Left lung (tissue), 10 donors: Measurements from ENCODE around the gene IL17B. TPM values are rescaled to one million over a fixed set of nuclear protein-coding genes. Genes with fewer than 3 reads are reported as not detected.

Experiments
- ATAC-seq: fragments of 200-7000 bp; cut with Tn5 transposase; one replicate; pipeline ENCODE4 v1.9.1; 2020; ENCODE audit warnings: moderate library complexity
- DNase-seq, 4 donors: peaks; one replicate each; pipeline ENCODE4 v3.0.0-alpha.2; 2013 to 2020
- H3K27ac ChIP-seq, 2 donors: fragments of 200-600 bp; sonication (generic) in 1 of 2; one replicate each; pipeline versions ENCODE4 v1.5.0 to v1.8.0; 2020 to 2021
- H3K27me3 ChIP-seq, 2 donors: fragments of 200-600 bp; sonication (generic) in 1 of 2; one replicate each; pipeline versions ENCODE4 v1.5.0 to v1.8.0; 2020 to 2021
- H3K36me3 ChIP-seq, 2 donors: fragments of 200-600 bp; sonication (generic) in 1 of 2; one replicate each; pipeline versions ENCODE4 v1.5.0 to v1.8.0; 2020 to 2021
- H3K4me1 ChIP-seq, 2 donors: fragments of 200-600 bp; one replicate each; pipeline ENCODE4 v1.8.0; 2021
- H3K4me3 ChIP-seq, 2 donors: fragments of 200-600 bp; sonication (generic) in 1 of 2; one replicate each; pipeline versions ENCODE4 v1.5.0 to v1.8.0; 2020 to 2021; ENCODE audit warnings: mild to moderate bottlenecking in 1 of 2
- H3K9me3 ChIP-seq, 2 donors: fragments of 200-600 bp; sonication (generic) in 1 of 2; one replicate each; pipeline versions ENCODE4 v1.5.0 to v1.8.0; 2020 to 2021
- intact Hi-C, 2 donors: fragments of 100-400 bp; cut with DNase I; formaldehyde crosslinking; loops; one replicate each; pipeline versions ENCODE4 v1.11.2 to v1.14.2; 2022
- polyA plus RNA-seq, 6 donors: library from polyadenylated mRNA; unstranded; fragments of 120-200 nt; gene quantifications; one replicate each; pipeline ENCODE4 v1.2.1, GENCODE V29; 2013; ENCODE audit not compliant: insufficient read length in 6 of 6
- total RNA-seq, 2 donors: library from RNA; stranded (reverse); fragmentation: NEBNext Ultra II Directional; extraction: Animal tissue kit (Norgen Biotek cat#: 25700); gene quantifications; one replicate each; pipeline ENCODE4 v1.2.1, GENCODE V29; 2021
- TF ChIP-seq, protein P1 (sequence below), 2 donors: fragments of 200-600 bp; sonication (generic) in 1 of 2; IDR thresholded peaks; one replicate each; pipeline versions ENCODE4 v1.5.0 to v1.8.0; 2021; ENCODE audit warnings: antibody characterized with exemption in 2 of 2
- donor health status: DM: no; HTN: yes; CAD: no.
- donor health status: DM: no; HTN: no; CAD: no.

IL17B gene
- total and polyA plus RNA-seq, 8 donors = 0.42 to 1.9 (median 1.4) TPM; not detected in 1

GRCh38 chr5:149372932-149373331 lies 6.2 kb downstream of the IL17B start:
- peaks cover 0 to 8% of the 10 kb centered on the region in 2 donors for H3K4me1 ChIP-seq
- H3K9me3 ChIP-seq = no peaks in the 10 kb centered on the region
- TF ChIP-seq, protein P1, sequence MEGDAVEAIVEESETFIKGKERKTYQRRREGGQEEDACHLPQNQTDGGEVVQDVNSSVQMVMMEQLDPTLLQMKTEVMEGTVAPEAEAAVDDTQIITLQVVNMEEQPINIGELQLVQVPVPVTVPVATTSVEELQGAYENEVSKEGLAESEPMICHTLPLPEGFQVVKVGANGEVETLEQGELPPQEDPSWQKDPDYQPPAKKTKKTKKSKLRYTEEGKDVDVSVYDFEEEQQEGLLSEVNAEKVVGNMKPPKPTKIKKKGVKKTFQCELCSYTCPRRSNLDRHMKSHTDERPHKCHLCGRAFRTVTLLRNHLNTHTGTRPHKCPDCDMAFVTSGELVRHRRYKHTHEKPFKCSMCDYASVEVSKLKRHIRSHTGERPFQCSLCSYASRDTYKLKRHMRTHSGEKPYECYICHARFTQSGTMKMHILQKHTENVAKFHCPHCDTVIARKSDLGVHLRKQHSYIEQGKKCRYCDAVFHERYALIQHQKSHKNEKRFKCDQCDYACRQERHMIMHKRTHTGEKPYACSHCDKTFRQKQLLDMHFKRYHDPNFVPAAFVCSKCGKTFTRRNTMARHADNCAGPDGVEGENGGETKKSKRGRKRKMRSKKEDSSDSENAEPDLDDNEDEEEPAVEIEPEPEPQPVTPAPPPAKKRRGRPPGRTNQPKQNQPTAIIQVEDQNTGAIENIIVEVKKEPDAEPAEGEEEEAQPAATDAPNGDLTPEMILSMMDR (IDR thresholded peaks at IDR 0.05) = no peak
- DNase-seq (no peak), ATAC-seq (no peak)
- no peaks in the 10 kb centered on the region for H3K27me3 ChIP-seq
- no peak overlapping the region for H3K27ac ChIP-seq
- intact Hi-C loops = loop anchor here in 1 of 2 donors (5.0 kb wide), 2 partner anchors 56 to 194 kb away; no protein-coding TSS in a partner anchor
- no peaks in the 10 kb centered on the region for H3K36me3 ChIP-seq
- H3K4me3 ChIP-seq = no peak overlapping the region

GRCh38 chr5:149372076-149372795 lies 6.9 kb downstream of the IL17B start:
- no peaks in the 10 kb centered on the region for H3K36me3 ChIP-seq
- intact Hi-C loops = loop anchor here in 1 of 2 donors (5.0 kb wide), 2 partner anchors 55 to 195 kb away; no protein-coding TSS in a partner anchor
- TF ChIP-seq, protein P1 (IDR thresholded peaks at IDR 0.05) = no peak
- H3K4me1 ChIP-seq = peaks cover 0 to 8% of the 10 kb centered on the region in 2 donors
- DNase-seq (no peak), ATAC-seq (no peak)
- H3K9me3 ChIP-seq = no peaks in the 10 kb centered on the region
- H3K4me3 ChIP-seq = no peak overlapping the region
- no peaks in the 10 kb centered on the region for H3K27me3 ChIP-seq
- no peak overlapping the region for H3K27ac ChIP-seq

- DNase-seq = peak in 1 of 4 donors; percentile 57
- peak; percentile 94 for ATAC-seq
- no peak overlapping the region for H3K27ac ChIP-seq
- intact Hi-C loops = loop anchor here in 1 of 2 donors (5.0 kb wide), 2 partner anchors 54 to 196 kb away; no protein-coding TSS in a partner anchor
- no peaks in the 10 kb centered on the region for H3K27me3 ChIP-seq
- H3K36me3 ChIP-seq = no peaks in the 10 kb centered on the region
- H3K4me3 ChIP-seq = no peak overlapping the region
- TF ChIP-seq, protein P1 (IDR thresholded peaks at IDR 0.05) = peak; percentile 79 to 89
- no peaks in the 10 kb centered on the region for H3K9me3 ChIP-seq
- H3K4me1 ChIP-seq = peaks cover 0 to 8% of the 10 kb centered on the region in 2 donors
Observed at GRCh38 chr5:149371296-149371962, 7.7 kb downstream of the IL17B start.

GRCh38 chr5:149370878-149371277 lies 8.2 kb downstream of the IL17B start:
- intact Hi-C loops = loop anchor here in 1 of 2 donors (5.0 kb wide), 2 partner anchors 54 to 196 kb away; no protein-coding TSS in a partner anchor
- TF ChIP-seq, protein P1 (IDR thresholded peaks at IDR 0.05) = no peak
- DNase-seq = no peak
- H3K27me3 ChIP-seq = no peaks in the 10 kb centered on the region
- H3K27ac ChIP-seq = no peak overlapping the region
- peaks cover 0 to 8% of the 10 kb centered on the region in 2 donors for H3K4me1 ChIP-seq
- no peaks in the 10 kb centered on the region for H3K36me3 ChIP-seq
- ATAC-seq = no peak
- H3K4me3 ChIP-seq = no peak overlapping the region
- no peaks in the 10 kb centered on the region for H3K9me3 ChIP-seq
